SH-SY5Y (cell line): Measurements from ENCODE around the gene MBD1.

Experiments
- GATA2 ChIP-seq: IDR thresholded peaks from 2 replicates; pipeline ENCODE4 v1.6.1; 2011; ENCODE audit warnings: mild to moderate bottlenecking, low read depth, low read length
- GATA3 ChIP-seq: IDR thresholded peaks from 2 replicates; pipeline ENCODE4 v1.6.1; 2011; ENCODE audit warnings: low read depth, mild to moderate bottlenecking, low read length, moderate library complexity

DNA sequence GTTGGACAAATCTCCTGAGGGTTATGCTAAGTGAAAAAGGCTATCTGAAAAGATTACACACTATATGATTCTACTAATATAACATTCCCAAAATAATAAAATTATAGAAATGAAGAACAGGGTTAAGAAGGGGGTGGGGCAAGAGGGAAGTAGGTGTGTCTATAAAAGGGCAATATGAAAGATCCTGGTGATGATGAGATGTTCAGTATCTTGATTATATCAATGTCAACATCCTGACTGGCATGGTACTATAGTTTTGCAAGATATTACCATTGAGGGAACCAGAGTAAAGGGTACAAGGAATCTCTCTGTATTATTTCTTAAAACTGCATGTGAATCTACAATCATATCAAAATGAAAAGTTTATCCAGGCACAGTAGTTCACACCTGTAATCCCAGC, 31.7 kb downstream of the MBD1 start:
- TF ChIP-seq GATA2 = no peak
- no peak for TF ChIP-seq GATA3
